Activated naive CD4-positive, alpha-beta T cell treated with anti-CD3 and anti-CD28 coated beads for 36 hours (primary cell): ENCODE measurements around the gene HOXA1. TPM values are rescaled to one million over a fixed set of nuclear protein-coding genes. Genes with fewer than 3 reads are reported as not detected.
A peak's percentile ranks its signal among the peaks of the same experiment; 100 is the strongest.

Experiments used
- CTCF ChIA-PET: fragments of 350-600 bp; sonication (Branson Sonifier 250); formaldehyde crosslinking; loops from one replicate; lab custom pipeline; 2021; ENCODE audit warnings: antibody characterized with exemption; lab: Charles Lee
- DNase-seq: peaks from one replicate; pipeline ENCODE4 v3.0.0-alpha.2; 2020
- H3K27ac Mint-ChIP-seq: one replicate; pipeline ENCODE4 v1.8.0; 2021; ENCODE audit warnings: mild to moderate bottlenecking, mixed read lengths
- H3K27me3 Mint-ChIP-seq: one replicate; pipeline ENCODE4 v1.8.0; 2021; ENCODE audit warnings: low read depth, mixed read lengths
- H3K36me3 Mint-ChIP-seq: one replicate; pipeline ENCODE4 v1.8.0; 2021; ENCODE audit warnings: low read depth, mixed read lengths
- H3K4me1 Mint-ChIP-seq: one replicate; pipeline ENCODE4 v1.8.0; 2021; ENCODE audit warnings: low read depth, mixed read lengths
- H3K4me3 Mint-ChIP-seq: one replicate; pipeline ENCODE4 v1.8.0; 2021; ENCODE audit warnings: mild to moderate bottlenecking, moderate library complexity, mixed read lengths
- H3K9me3 Mint-ChIP-seq: one replicate; pipeline ENCODE4 v1.8.0; 2021; ENCODE audit warnings: mixed read lengths
- intact Hi-C: fragments of 100-400 bp; cut with micrococcal nuclease; formaldehyde crosslinking; loops from one replicate; pipeline ENCODE4 v1.15.1; 2023
- total RNA-seq, 2 experiments: library from RNA; stranded (reverse); gene quantifications; one replicate each; pipeline ENCODE4 v1.2.3, GENCODE V29; 2021

The HOXA1 gene
- total RNA-seq, 2 experiments from 2014 or later, result 0.24 to 0.30 TPM

DNA sequence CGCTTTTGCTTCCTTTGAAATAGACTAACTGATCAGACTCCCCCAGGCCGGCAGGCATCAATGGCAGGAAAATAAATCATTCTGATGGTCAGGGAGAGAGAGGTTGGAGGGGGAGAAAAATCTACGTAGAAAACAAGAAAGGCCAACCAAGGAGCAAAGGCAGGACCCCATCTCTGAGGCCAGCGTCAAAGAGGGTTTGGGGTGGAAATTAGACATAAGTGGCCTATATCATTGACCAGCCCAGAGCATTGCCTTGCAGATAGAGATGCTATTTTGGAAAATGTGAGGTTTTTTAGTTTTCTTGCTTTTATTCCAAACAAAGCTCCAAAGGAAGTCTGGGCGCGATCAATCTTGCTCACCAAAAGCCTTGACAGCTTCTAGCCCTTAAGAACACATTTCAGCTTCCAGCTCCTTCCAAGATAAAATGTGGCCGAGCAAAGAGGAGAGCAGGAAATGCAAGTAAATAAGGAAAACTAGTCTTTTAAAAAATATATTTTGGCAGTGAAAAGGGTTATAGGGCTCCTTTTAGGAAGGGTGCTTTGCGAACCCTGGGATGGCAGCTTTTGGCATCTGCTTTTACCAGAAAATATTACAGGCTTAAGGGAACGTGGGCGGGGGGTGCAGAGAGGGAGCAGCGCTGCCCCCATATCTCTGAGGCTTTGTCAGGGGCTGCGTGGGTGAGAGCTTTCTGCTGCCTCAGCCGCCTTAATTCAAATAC is 8.7 kb upstream of the HOXA1 start:
- H3K27me3 Mint-ChIP-seq, result peaks cover 55% of the 10 kb centered on the region
- intact Hi-C loops, result no loop called here

DNA sequence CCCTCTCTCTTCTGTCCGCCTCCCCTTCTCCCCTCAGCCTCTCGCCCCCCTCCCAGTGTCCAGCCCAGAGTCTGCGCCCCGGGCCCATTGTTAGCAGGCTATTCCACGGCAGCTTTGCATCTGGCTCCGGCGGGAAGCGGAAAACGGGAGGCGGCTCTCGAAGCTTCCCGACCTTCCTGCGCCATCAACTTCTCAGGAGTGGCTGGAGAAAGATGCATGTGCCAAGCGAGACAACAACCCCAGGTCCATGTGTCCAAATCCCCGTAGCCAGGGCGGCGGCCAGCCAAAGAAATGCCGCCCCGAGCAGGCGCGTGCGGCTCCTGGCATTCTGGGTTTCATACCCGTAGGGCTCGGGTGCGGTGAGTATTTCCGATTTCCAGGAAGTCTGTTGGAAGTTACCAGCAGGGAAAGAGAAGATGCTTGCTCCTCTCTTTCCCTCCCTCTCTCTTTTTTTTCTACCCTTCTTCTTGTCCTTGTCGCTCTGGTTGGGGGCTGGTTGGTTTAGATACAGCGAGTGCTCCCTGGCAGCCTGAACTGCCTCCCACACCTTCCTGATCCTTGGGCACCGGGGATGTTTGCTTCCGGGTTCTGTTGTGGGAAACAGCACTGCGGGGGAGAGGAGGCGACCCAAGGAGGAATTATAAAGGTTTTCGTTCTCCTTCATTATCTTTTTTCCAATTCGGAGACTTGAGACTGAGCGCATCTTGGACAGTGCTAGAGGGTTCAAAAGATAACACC is 7.9 kb upstream of the HOXA1 start:
- Mint-ChIP-seq H3K27ac (no peak overlapping the region), H3K27me3 (peaks cover 62% of the 10 kb centered on the region), H3K4me1 (peaks cover 17% of the 10 kb centered on the region), H3K9me3 (no peaks in the 10 kb centered on the region), H3K36me3 (peaks cover 4% of the 10 kb centered on the region), H3K4me3 (no peak overlapping the region)
- CTCF ChIA-PET, result no interaction called here
- intact Hi-C loops, result no loop called here
- no peak for DNase-seq

More for the DNA sequence above, 8.7 kb upstream of the HOXA1 start:
- DNase-seq, result no peak
- Mint-ChIP-seq H3K4me1 (peaks cover 15% of the 10 kb centered on the region), H3K36me3 (peaks cover 4% of the 10 kb centered on the region), H3K9me3 (no peaks in the 10 kb centered on the region), H3K27ac (no peak overlapping the region), H3K4me3 (no peak overlapping the region)
- CTCF ChIA-PET, result interaction anchor here (1.3 kb wide), 1 partner anchor 12 kb away, joined by 3 read pairs; no protein-coding TSS in a partner anchor

DNA sequence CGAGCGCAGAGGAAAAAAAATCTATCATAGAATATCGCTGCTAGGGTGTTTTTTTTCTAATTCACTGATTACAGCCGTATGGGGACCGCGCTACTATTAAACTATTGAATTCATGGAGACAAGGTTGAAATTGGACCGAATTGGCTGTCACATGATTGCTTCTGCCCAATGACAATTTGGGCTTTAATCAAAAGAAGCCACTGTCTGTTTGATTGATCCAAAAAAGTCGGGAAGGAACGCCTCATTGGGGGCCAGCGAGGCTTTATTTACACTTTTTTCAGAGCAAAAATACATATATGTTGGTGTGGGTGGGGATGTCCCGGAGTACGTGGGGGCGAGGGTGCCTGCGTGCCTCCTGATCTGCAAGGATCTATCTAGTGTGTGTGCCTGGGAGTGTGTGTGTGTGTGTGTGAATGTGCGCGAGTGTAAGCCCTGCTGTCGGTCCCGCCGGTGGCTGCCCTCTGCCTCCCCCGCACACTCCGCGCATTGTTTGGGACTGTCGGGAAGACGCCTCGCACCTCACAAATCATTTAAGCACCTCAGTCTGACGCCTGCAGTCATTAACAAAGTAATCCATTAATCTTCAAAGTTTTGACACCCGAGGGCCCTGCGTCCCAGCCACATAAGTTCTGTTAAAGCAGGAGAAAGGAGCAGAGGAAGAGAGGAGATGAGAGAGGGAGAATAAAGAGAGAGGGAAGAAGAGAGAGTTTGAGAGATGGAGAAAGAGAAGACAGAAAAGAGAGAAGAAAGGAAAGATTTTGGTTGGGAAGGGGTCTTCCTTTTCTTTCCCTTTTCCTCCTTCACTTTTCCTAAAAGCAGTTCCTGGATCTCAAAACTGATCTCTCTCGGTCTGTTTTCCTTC is 7.0 kb upstream of the HOXA1 start, which contains the start of gene HOXA2:
HOXA2 (minus strand) TSS at position 103 of the 862 bp plus-strand sequence. CDS start 183 bp downstream, outside the sequence.
- Mint-ChIP-seq H3K36me3 (peaks cover 4% of the 10 kb centered on the region), H3K9me3 (no peaks in the 10 kb centered on the region), H3K27ac (no peak within 1 kb of the TSS), H3K27me3 (peaks cover 71% of the 10 kb centered on the region), H3K4me1 (peaks cover 21% of the 10 kb centered on the region), H3K4me3 (peak within 1 kb of the TSS; percentile 39)
- CTCF ChIA-PET, result no interaction called here
- no peak for DNase-seq
- intact Hi-C loops, result no loop called here

DNA sequence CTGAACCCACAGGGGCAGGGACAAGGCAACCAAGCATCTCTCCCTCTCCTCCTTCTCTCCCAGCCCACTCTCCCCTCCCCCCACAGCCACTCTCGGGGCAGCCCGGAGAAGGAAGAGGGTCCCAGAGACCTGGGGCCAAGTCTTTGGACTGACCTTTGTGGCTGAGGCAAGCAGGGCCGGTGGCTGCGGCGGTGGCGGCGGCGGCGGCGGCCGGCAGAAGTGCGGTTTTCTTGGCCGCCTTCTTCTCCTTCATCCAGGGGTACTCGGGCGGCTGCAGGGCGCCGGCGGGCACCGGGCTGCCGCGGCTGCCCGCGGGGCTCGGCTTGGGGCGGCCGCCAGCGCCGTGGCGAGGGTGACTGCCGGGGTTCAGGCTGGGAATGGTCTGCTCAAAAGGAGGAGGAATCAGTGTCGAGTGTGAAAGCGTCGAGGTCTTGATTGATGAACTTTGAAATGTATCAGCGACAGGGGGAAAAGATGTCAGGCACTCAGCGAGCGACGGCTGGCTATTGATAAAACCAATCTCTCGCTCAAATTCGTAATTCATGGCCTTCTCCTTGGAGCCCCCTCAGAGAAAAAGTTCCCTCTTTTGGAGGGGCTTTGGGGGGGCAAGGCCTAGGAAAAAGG is 6.3 kb upstream of the HOXA1 start:
- intact Hi-C loops, result no loop called here
- DNase-seq, result no peak
- H3K9me3 Mint-ChIP-seq, result no peaks in the 10 kb centered on the region
- H3K4me1 Mint-ChIP-seq, result peaks cover 28% of the 10 kb centered on the region
- H3K27ac Mint-ChIP-seq, result no peak overlapping the region
- CTCF ChIA-PET, result no interaction called here
- peaks cover 3% of the 10 kb centered on the region for H3K36me3 Mint-ChIP-seq
- peaks cover 76% of the 10 kb centered on the region for H3K27me3 Mint-ChIP-seq
- peak overlapping the region; percentile 12 for H3K4me3 Mint-ChIP-seq

DNA sequence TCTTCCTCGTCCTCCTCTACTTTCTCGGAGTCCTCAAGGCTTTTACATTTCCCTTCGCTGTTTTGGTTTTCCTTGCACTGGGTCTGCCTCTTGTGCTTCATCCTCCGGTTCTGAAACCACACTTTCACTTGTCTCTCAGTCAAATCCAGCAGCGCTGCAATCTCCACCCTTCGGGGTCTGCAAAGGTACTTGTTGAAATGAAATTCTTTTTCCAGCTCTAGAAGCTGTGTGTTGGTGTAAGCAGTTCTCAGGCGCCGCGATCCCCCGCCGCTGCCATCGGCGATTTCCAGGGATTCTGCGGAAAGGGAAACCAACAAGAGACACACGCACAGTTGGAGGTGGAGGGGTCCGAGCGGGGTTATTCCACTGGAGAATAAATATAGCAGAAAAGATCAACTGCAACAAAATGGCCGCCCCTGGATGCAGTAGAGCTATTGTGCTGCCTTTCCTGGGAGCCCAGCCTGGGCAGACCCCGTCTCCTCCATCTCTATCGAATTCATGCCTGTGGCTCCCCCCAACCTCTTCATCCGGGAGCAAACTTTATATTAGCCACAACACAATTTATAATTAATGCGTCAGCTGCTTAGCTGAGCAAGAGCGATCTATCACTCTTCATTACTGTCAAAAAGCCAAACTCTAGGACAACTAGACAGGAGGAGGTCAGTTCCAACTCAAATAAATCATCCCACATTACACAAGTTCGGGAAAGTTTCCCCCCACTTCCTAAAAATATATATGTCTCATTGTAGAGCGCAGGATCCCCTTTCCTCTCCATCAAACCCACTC is 5.6 kb upstream of the HOXA1 start:
- Mint-ChIP-seq H3K4me1 (peaks cover 29% of the 10 kb centered on the region), H3K27ac (no peak overlapping the region), H3K4me3 (no peak overlapping the region), H3K27me3 (peaks cover 77% of the 10 kb centered on the region), H3K9me3 (no peaks in the 10 kb centered on the region), H3K36me3 (peaks cover 3% of the 10 kb centered on the region)
- CTCF ChIA-PET, result no interaction called here
- intact Hi-C loops, result no loop called here
- DNase-seq, result no peak

DNA sequence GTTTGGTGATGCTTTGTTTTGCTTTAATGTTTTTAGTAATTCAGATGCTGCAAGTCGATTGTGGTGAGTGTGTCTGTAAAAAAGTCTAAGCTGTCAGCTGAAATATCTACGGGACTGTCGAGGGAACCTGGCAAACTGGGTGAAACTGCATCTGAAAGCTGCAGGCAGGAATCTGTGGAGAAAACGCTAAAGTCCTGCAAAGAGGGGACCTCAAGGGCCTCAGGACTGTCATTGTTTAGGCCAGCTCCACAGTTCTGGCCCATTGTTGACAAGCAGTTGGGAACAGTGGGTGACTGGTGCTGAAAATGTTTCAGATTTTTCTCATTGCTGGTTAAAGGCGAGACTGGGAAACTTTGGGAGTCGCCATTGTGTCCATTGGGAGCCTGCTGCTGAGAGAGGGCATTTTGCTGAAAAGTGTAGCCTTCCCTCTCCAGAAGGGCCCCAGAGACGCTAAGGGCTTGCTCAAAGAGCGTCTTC is 4.9 kb upstream of the HOXA1 start:
- DNase-seq, result no peak
- Mint-ChIP-seq H3K4me1 (peaks cover 30% of the 10 kb centered on the region), H3K9me3 (no peaks in the 10 kb centered on the region), H3K27ac (no peak overlapping the region), H3K4me3 (no peak overlapping the region), H3K36me3 (peaks cover 3% of the 10 kb centered on the region), H3K27me3 (peaks cover 73% of the 10 kb centered on the region)
- intact Hi-C loops, result no loop called here
- CTCF ChIA-PET, result interaction anchor here (0.6 kb wide), 1 partner anchor 862 kb away, joined by 3 read pairs; no protein-coding TSS in a partner anchor

DNA sequence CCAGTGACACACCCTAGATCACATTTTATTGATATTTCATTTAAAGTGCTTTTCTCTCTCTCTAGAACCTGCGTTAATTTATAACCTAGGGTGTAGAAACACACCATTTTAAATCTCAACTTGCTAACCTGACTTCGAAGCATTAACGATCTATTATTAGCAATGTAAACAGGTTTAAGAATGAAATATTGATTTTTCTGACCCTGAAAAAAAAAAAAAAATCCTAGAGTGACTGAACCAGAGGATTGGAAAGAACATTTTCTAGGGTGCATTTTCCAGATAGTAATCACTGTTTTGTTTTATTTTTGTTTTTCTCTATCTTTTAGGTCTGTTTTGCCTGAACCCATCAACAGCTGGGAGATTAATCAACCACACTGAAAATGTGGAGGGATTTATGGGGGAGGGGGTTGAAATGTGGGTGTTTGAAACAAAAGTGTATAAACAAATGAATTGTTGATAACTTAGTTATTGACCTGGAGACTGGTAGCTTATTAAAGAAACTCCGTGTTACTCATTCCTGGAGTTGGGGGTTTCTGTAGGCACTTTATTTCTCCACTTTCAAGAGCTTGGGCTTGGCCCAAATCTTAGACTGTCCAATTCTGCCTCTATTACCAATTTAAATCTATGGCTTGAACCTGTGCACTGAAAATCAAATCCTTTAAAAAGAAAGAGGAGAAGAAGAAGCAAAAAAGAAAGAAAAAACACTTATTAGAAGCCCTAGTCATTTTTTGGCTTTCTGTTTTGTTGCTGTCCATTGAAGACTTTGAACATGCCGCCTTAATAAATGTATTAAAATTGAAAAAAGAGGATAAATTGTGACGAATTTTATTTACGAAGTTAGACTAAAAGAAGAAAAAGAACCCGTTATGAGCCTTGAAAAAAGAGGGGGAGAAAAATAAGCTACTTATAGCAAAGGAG is 3.9 kb upstream of the HOXA1 start:
- peaks cover 36% of the 10 kb centered on the region for H3K4me1 Mint-ChIP-seq
- CTCF ChIA-PET, result interaction anchor here (0.6 to 0.9 kb wide), 3 partner anchors 95 to 863 kb away, joined by 3 to 7 read pairs (median 3); no protein-coding TSS in a partner anchor
- H3K27me3 Mint-ChIP-seq, result peaks cover 77% of the 10 kb centered on the region
- H3K4me3 Mint-ChIP-seq, result no peak overlapping the region
- peaks cover 3% of the 10 kb centered on the region for H3K36me3 Mint-ChIP-seq
- no peak for DNase-seq
- intact Hi-C loops, result loop anchor here (5.0 to 10.0 kb wide), 2 partner anchors 145 to 1242 kb away; partner anchors contain the start of gene EVX1
- H3K27ac Mint-ChIP-seq, result no peak overlapping the region
- no peaks in the 10 kb centered on the region for H3K9me3 Mint-ChIP-seq

DNA sequence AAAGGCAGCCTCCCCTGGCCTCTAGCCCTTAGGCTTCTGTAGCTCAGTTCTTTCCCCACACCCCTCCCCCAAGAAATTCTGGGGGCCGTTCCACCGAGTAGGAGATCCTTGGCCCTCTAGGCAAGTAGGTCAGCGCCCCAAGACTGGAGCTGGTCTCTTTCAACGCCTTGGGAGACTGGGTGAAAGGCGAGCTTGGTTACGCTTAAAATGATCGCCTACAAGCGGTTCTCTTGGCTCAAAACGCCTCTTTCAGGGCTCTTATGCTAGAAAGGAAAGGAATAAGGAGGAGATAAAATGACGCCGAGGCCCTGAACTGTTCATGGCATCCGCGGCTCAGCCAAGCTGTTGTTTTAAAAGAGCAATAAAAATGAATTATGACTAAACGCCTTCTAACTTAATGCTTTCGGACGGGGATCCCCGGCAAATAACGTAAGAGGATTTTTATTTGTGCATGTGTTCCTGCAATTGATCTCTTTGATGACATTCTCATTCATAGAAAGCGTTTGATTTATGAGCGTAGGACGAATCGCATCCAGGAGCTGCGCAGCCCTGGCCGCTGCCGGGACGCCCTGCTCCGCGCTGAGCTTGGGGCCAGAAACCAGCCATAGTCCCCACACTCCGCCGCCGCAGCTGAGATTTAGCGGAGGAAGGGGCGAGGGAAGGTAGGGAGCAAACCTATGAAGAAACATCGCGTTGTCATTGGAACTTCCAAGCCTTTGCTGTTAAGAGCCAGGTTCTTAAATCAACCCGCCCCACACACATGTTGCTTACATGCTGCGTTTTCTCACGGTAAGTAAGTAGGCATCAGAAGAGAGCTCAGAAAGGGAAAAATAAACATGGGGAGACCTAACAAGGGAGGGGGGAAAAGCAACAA is 3.0 kb upstream of the HOXA1 start:
- no peak for DNase-seq
- CTCF ChIA-PET, result interaction anchor here (0.5 kb wide), 1 partner anchor 417 kb away, joined by 3 read pairs; no protein-coding TSS in a partner anchor
- Mint-ChIP-seq H3K27me3 (peaks cover 80% of the 10 kb centered on the region), H3K4me3 (no peak overlapping the region), H3K27ac (no peak overlapping the region), H3K36me3 (peaks cover 3% of the 10 kb centered on the region), H3K9me3 (no peaks in the 10 kb centered on the region), H3K4me1 (peaks cover 35% of the 10 kb centered on the region)
- intact Hi-C loops, result loop anchor here (5.0 to 10.0 kb wide), 2 partner anchors 146 to 1242 kb away; partner anchors contain the start of gene EVX1

DNA sequence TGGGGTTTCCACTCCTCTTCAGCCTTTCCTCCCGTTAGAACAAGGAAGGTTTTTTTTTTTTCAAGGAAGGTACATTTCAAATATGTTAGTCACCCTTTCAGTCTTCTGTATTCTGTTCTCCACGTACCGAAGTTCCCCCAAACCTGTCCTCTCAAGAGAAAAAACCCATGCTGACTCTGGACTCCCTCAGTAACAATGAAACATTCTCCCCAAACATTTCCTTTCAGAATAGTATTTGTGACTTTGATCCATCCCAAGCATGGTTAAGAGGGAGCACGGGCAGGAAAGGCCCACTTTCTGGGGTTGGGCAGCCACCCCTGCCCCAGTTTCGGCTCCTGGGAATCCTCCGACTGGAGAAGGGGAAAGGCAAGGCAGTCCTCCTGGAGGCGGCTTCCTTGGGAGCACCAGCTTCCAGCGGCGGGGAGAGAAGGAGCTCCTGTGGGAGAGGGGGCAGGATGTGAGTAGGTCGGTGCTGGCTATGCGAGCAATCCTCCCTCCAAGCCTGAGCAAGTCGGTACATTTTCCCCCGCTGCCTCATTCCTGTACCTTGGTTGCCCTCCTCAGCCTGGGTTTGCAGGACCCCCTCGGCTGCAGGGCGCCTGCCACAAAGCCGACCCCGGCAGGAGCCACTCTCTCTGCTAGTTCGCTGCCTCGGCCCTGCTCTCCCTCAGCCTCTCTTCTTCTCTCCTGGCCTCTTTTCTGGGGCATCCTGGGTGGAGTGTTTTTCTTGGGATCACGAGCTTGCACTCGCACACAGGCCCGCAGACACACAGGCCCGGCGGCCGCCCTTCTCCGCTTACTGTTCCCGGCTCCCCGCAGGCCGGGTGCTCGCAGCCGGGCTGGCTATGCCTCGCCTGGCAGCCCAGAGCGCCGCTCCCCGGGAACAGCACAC is 2.1 kb upstream of the HOXA1 start:
- CTCF ChIA-PET, result interaction anchor here (0.7 kb wide), 1 partner anchor 53 kb away, joined by 3 read pairs; no protein-coding TSS in a partner anchor

More for the DNA sequence above, 2.1 kb upstream of the HOXA1 start:
- H3K27ac Mint-ChIP-seq, result no peak overlapping the region
- peaks cover 31% of the 10 kb centered on the region for H3K4me1 Mint-ChIP-seq
- no peak for DNase-seq
- H3K4me3 Mint-ChIP-seq, result peak overlapping the region; percentile 80
- intact Hi-C loops, result loop anchor here (5.0 to 10.0 kb wide), 2 partner anchors 147 to 1241 kb away; partner anchors contain the start of gene EVX1
- H3K36me3 Mint-ChIP-seq, result peaks cover 3% of the 10 kb centered on the region
- no peaks in the 10 kb centered on the region for H3K9me3 Mint-ChIP-seq
- peaks cover 80% of the 10 kb centered on the region for H3K27me3 Mint-ChIP-seq
